ENCODE data around the gene CIAPIN1.

- TF ChIP-seq JUN (IDR thresholded peaks at IDR 0.05; ENCODE audit: low read depth, low read length), result no peak
- no peak for TF ChIP-seq YY1 (IDR thresholded peaks at IDR 0.05; ENCODE audit: low read depth, low read length)
Measured at GRCh38 chr16:57477531-57478202, 30.5 kb upstream of the CIAPIN1 start.

Data from H1 (cell line).